Measurements from ENCODE around the gene OR6B1.
"Not testable (repeated sequence)": the region's sequence is repeated elsewhere in the genome, so short reads cannot be mapped to it uniquely, and the experiment has no call there.

The OR6B1 gene

GRCh38 chr7:144050093-144050492, 50.0 kb downstream of the OR6B1 start:
- no peak for DNase-seq

GRCh38 chr7:144050884-144051283, 50.8 kb downstream of the OR6B1 start:
- DNase-seq = not testable (repeated sequence)

- DNase-seq = no peak
Measured at GRCh38 chr7:144057954-144058353, 57.8 kb downstream of the OR6B1 start.
